ENCODE measurements around the gene SLC13A2. TPM values are rescaled to one million over a fixed set of nuclear protein-coding genes. Genes with fewer than 3 reads are reported as not detected.

The SLC13A2 gene
- polyA plus RNA-seq, 3 donors = not detected

DNA sequence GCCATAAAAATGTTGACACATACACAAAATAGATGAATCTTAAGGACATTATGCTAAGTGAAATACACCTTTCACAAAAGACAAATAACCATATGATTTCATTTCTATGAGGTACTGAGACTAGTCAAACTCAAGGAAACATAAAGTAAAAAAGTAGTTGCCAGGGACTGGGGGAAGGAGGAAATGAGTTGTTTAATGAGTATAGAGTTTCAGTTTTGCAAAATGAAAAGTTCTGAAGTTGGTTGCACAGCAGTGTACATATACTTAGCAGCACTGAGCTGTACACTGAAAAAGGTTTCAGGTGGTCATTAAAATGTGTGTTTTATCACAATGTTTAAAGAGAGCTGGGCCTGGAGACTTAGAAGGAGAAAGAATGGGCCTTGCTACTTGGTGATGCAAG lies 4.7 kb upstream of the SLC13A2 start:
- Mint-ChIP-seq H3K27me3 (ENCODE audit: low read depth in 3 of 3) (peaks cover 3 to 4% (median 4%) of the 10 kb centered on the region in 3 donors), H3K9me3 (no peaks in the 10 kb centered on the region), H3K4me3 (peak overlapping the region in 1 of 2 donors; percentile 62), H3K27ac (no peak overlapping the region), H3K36me3 (no peaks in the 10 kb centered on the region), H3K4me1 (peaks cover 69% of the 10 kb centered on the region)
- Histone ChIP-seq H3K9me3 (replicated peaks in 1 of 2; ENCODE audit: control insufficient read depth in 1 of 2, insufficient read depth in 1 of 2, low read length in 2 of 2) (no peaks in the 10 kb centered on the region), H4K20me1 (ENCODE audit: insufficient read depth, low read length) (no peaks in the 10 kb centered on the region), H3K4me2 (replicated peaks; ENCODE audit: extremely low read depth, low read length, poor library complexity, severe bottlenecking) (peak overlapping the region; percentile 17), H3K79me2 (ENCODE audit: insufficient read depth, low read length) (no peaks in the 10 kb centered on the region), H2AFZ (ENCODE audit: insufficient read depth, low read depth, low read length, poor library complexity, severe bottlenecking) (no peak overlapping the region), H3K4me1 (ENCODE audit: control insufficient read depth in 1 of 2, insufficient read depth in 2 of 2, low read length in 2 of 2) (peaks cover 50 to 58% of the 10 kb centered on the region in 2 donors), H3K27me3 (ENCODE audit: control insufficient read depth in 2 of 2, insufficient read depth in 2 of 2, low read length in 2 of 2) (no peaks in the 10 kb centered on the region), H3K4me3 (replicated peaks in 1 of 3; ENCODE audit: low read depth in 2 of 3, low read length in 3 of 3) (peak overlapping the region in 1 of 3 experiments; percentile 20), H3K9ac (ENCODE audit: insufficient read depth, low read length, poor library complexity, severe bottlenecking) (no peak overlapping the region), H3K36me3 (replicated peaks in 1 of 2; ENCODE audit: control insufficient read depth in 1 of 2, insufficient read depth in 2 of 2, low read length in 2 of 2) (no peaks in the 10 kb centered on the region), H3K27ac (ENCODE audit: low read depth in 1 of 2, low read length in 2 of 2) (no peak overlapping the region)
- intact Hi-C loops (cut with micrococcal nuclease) = no loop called here
- DNase-seq = no peak
- TF ChIP-seq, protein P1, sequence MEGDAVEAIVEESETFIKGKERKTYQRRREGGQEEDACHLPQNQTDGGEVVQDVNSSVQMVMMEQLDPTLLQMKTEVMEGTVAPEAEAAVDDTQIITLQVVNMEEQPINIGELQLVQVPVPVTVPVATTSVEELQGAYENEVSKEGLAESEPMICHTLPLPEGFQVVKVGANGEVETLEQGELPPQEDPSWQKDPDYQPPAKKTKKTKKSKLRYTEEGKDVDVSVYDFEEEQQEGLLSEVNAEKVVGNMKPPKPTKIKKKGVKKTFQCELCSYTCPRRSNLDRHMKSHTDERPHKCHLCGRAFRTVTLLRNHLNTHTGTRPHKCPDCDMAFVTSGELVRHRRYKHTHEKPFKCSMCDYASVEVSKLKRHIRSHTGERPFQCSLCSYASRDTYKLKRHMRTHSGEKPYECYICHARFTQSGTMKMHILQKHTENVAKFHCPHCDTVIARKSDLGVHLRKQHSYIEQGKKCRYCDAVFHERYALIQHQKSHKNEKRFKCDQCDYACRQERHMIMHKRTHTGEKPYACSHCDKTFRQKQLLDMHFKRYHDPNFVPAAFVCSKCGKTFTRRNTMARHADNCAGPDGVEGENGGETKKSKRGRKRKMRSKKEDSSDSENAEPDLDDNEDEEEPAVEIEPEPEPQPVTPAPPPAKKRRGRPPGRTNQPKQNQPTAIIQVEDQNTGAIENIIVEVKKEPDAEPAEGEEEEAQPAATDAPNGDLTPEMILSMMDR (IDR thresholded peaks at IDR 0.05) = no peak

DNA sequence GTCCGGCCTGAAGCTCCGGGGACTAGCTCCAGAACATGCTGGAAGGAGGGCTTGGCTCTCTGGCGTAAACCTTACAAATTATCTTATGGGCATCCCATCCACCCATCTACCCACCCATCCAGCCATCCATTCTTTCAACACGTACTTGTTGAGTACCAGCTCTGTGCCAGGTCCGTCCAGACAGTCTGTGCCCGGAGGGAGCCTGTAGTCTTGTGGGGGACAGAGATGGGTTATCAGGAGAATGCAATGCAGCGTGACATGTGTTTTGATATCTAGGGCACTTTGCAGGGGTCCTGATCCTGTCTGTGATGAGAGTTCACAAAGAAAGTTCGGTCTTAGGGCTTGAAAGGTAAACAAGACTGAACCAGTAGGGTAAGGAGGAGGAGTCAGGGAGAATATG lies 4.1 kb upstream of the SLC13A2 start:
- WGBS (ENCODE audit: insufficient coverage) = 100% methylated on average over 2 of the region's 8 CpGs
- peak overlapping the region in 1 of 7 donors; percentile 33 for H3K27ac Mint-ChIP-seq
- no peak for DNase-seq
- H3K4me1 Mint-ChIP-seq = peaks cover 69% of the 10 kb centered on the region
- H3K9me3 Mint-ChIP-seq = no peaks in the 10 kb centered on the region
- Histone ChIP-seq H3K4me2 (replicated peaks; ENCODE audit: extremely low read depth, low read length, poor library complexity, severe bottlenecking) (no peak overlapping the region), H3K9me3 (replicated peaks in 1 of 2; ENCODE audit: control insufficient read depth in 1 of 2, insufficient read depth in 1 of 2, low read length in 2 of 2) (no peaks in the 10 kb centered on the region), H3K4me3 (replicated peaks in 1 of 3; ENCODE audit: low read depth in 2 of 3, low read length in 3 of 3) (no peak overlapping the region), H3K36me3 (replicated peaks in 1 of 2; ENCODE audit: control insufficient read depth in 1 of 2, insufficient read depth in 2 of 2, low read length in 2 of 2) (no peaks in the 10 kb centered on the region), H4K20me1 (ENCODE audit: insufficient read depth, low read length) (no peaks in the 10 kb centered on the region), H3K9ac (ENCODE audit: insufficient read depth, low read length, poor library complexity, severe bottlenecking) (no peak overlapping the region), H3K79me2 (ENCODE audit: insufficient read depth, low read length) (no peaks in the 10 kb centered on the region), H3K27ac (ENCODE audit: low read depth in 1 of 2, low read length in 2 of 2) (no peak overlapping the region), H3K4me1 (ENCODE audit: control insufficient read depth in 1 of 2, insufficient read depth in 2 of 2, low read length in 2 of 2) (peaks cover 50 to 58% of the 10 kb centered on the region in 2 donors), H3K27me3 (ENCODE audit: control insufficient read depth in 2 of 2, insufficient read depth in 2 of 2, low read length in 2 of 2) (no peaks in the 10 kb centered on the region), H2AFZ (ENCODE audit: insufficient read depth, low read depth, low read length, poor library complexity, severe bottlenecking) (peak overlapping the region; percentile 11)
- H3K27me3 Mint-ChIP-seq (ENCODE audit: low read depth in 3 of 3) = peaks cover 3 to 4% (median 4%) of the 10 kb centered on the region in 3 donors
- no peak overlapping the region for H3K4me3 Mint-ChIP-seq
- intact Hi-C loops (cut with micrococcal nuclease) = no loop called here
- TF ChIP-seq, protein P1 (IDR thresholded peaks at IDR 0.05) = no peak
- no peaks in the 10 kb centered on the region for H3K36me3 Mint-ChIP-seq
